ENCODE data around the gene KCNA2. TPM values are rescaled to one million over a fixed set of nuclear protein-coding genes. Genes with fewer than 3 reads are reported as not detected.
A peak's percentile ranks its signal among the peaks of the same experiment; 100 is the strongest.

The KCNA2 gene
- total and polyA plus RNA-seq, 2 of the 4 experiments (the other 2 are of a cell fraction), result not detected

- H3K27ac ChIP-seq (ENCODE audit: insufficient read depth, low read length), result no peak overlapping the region
- H2BK20ac ChIP-seq (ENCODE audit: low read depth, low read length), result no peak overlapping the region
- DNase-seq, result peak; percentile 10
- in situ Hi-C loops (cut with MboI; ENCODE audit: low sequenced_read_pairs), result no loop called here
- H4K5ac ChIP-seq (ENCODE audit: low read depth, low read length), result no peak overlapping the region
- no peak overlapping the region for H2BK5ac ChIP-seq (ENCODE audit: low read depth, low read length, poor library complexity, severe bottlenecking)
- no peak for ATAC-seq (ENCODE audit: low read depth)
- POLR2A ChIA-PET (ENCODE audit: unreplicated experiment), result no interaction called here
- H3K23ac ChIP-seq (ENCODE audit: low read depth, low read length), result no peak overlapping the region
- WGBS, 2 experiments (ENCODE audit: extremely low coverage in 2 of 2, insufficient read length in 1 of 2), result 0% methylated on average over 2 of the region's 3 CpGs; no CpG with 5 or more reads in 1 of the 2 experiments
- H3K4me1 ChIP-seq (ENCODE audit: control insufficient read depth, insufficient read depth, low read length), result no peaks in the 10 kb centered on the region
- dilution Hi-C loops (cut with HindIII; ENCODE audit: low sequenced_read_pairs, unreplicated experiment), result no loop called here
- no peak overlapping the region for H3K4me3 ChIP-seq (ENCODE audit: insufficient read depth, low read depth, low read length)
- H3K9me1 ChIP-seq (ENCODE audit: insufficient read depth, low read length), result no peaks in the 10 kb centered on the region
- no peak overlapping the region for H3K56ac ChIP-seq (ENCODE audit: extremely low read depth, insufficient read depth, low read length)
- CTCF ChIA-PET, result interaction anchor here (0.6 kb wide), 1 partner anchor 232 kb away, joined by 5 read pairs; no protein-coding TSS in a partner anchor
- no peak overlapping the region for H3K4me2 ChIP-seq (ENCODE audit: low read depth, low read length)
- no peaks in the 10 kb centered on the region for H4K20me1 ChIP-seq (ENCODE audit: insufficient read depth, low read length)
- H3K18ac ChIP-seq (ENCODE audit: low read depth, low read length), result no peak overlapping the region
- no peak for TF ChIP-seq MXI1 (IDR thresholded peaks at IDR 0.05; ENCODE audit: borderline replicate concordance, low read depth, low read length)
- no peak for TF ChIP-seq POLR2A (IDR thresholded peaks at IDR 0.05; ENCODE audit: low read depth, low read length)
- TF ChIP-seq RCOR1 (IDR thresholded peaks at IDR 0.05; ENCODE audit: insufficient replicate concordance, low read length), result no peak
- TF ChIP-seq CTCF (conservative IDR thresholded peaks at IDR 0.05; ENCODE audit: low read depth, low read length), result no peak
- TF ChIP-seq MAFK (IDR thresholded peaks at IDR 0.05; ENCODE audit: low read depth, low read length), result no peak
- TF ChIP-seq RFX5 (IDR thresholded peaks at IDR 0.05; ENCODE audit: low read depth, low read length), result no peak
- TF ChIP-seq CHD1 (IDR thresholded peaks at IDR 0.05; ENCODE audit: low read depth, low read length), result no peak
- TF ChIP-seq RAD21 (IDR thresholded peaks at IDR 0.05; ENCODE audit: low read length), result no peak
- TF ChIP-seq CEBPB (IDR thresholded peaks at IDR 0.05; ENCODE audit: low read depth, low read length), result no peak
- no peak for TF ChIP-seq FOS (IDR thresholded peaks at IDR 0.05; ENCODE audit: low read depth, low read length)
- TF ChIP-seq ELK1 (IDR thresholded peaks at IDR 0.05; ENCODE audit: borderline replicate concordance, low read depth, low read length), result no peak
- no peak for TF ChIP-seq BHLHE40 (IDR thresholded peaks at IDR 0.05; ENCODE audit: low read depth, low read length)
- TF ChIP-seq USF2 (IDR thresholded peaks at IDR 0.05; ENCODE audit: low read depth, low read length), result no peak
- no peak for TF ChIP-seq MAZ (IDR thresholded peaks at IDR 0.05; ENCODE audit: borderline replicate concordance, low read depth, low read length)
- no peak for TF ChIP-seq NFE2L2 (IDR thresholded peaks at IDR 0.05; ENCODE audit: low read depth, low read length)
- no peak for TF ChIP-seq SMC3 (IDR thresholded peaks at IDR 0.05; ENCODE audit: low read depth, low read length)
- no peak overlapping the region for H2BK15ac ChIP-seq (ENCODE audit: low read depth, low read length)
- no peak overlapping the region for H2AK9ac ChIP-seq (replicated peaks; ENCODE audit: low read depth, low read length, poor library complexity)
- no peak overlapping the region for H2AFZ ChIP-seq (replicated peaks; ENCODE audit: low read length, poor library complexity)
- H3K36me3 ChIP-seq (ENCODE audit: control insufficient read depth, insufficient read depth, low read length), result no peaks in the 10 kb centered on the region
- no peak overlapping the region for H4K8ac ChIP-seq (ENCODE audit: low read depth in 2 of 2, low read length in 2 of 2)
- H3K27me3 ChIP-seq (ENCODE audit: control insufficient read depth, insufficient read depth, low read length), result peaks cover 31% of the 10 kb centered on the region
- H3K14ac ChIP-seq (replicated peaks; ENCODE audit: low read depth, low read length), result no peak overlapping the region
- no TSS peak for BruUV-seq (replicated peaks)
- no peak overlapping the region for H3K9ac ChIP-seq (ENCODE audit: low read depth, low read length)
- H2AK5ac ChIP-seq (ENCODE audit: low read depth, low read length), result no peak overlapping the region
- intact Hi-C loops (cut with micrococcal nuclease), result no loop called here
- no peaks in the 10 kb centered on the region for H3K9me3 ChIP-seq (ENCODE audit: control insufficient read depth, insufficient read depth, low read length)
- H2BK120ac ChIP-seq (ENCODE audit: low read depth, low read length), result no peak overlapping the region
- H3K79me1 ChIP-seq (ENCODE audit: low read depth in 1 of 2, low read length in 2 of 2), result no peaks in the 10 kb centered on the region
- H4K91ac ChIP-seq (ENCODE audit: insufficient read depth, low read depth, low read length), result no peak overlapping the region
- no peak overlapping the region for H3K4ac ChIP-seq (ENCODE audit: low read depth, low read length)
Observed at GRCh38 chr1:110616587-110616986, 10.4 kb upstream of the KCNA2 start.

All from IMR-90 (cell line).